ENCODE results near the gene FKRP. TPM values are rescaled to one million over a fixed set of nuclear protein-coding genes. Genes with fewer than 3 reads are reported as not detected.

Gene FKRP
- total and polyA plus RNA-seq, 2 of the 13 experiments (the other 11 are each of a cell fraction or from before 2014, with no cell fraction given) = 7.3 to 9.8 TPM

DNA sequence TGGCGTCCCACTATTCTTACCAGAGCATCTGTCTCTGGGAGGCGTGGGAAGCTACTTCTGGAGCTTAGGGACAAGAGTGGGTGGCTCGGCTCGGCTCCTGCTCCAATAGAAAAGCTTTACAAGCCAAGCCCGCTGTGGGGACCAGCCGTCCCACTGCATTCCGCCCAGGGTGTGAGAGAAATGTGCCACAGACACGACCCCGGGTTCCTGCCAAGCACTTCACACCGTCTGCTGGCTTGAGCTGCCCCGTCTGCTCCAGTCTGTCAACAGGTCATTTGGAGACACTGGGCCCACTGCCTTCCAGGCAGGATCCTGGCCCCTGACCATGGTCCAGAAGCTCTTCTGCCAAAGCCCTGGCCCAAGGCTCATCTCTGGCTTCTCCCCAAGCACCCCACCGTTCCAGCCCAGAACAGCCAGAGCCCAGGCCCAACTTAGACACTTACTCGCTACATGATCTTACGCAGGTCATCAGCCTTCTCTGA, 6.5 kb upstream of the FKRP start:
- Histone ChIP-seq H3K4me3 (replicated peaks in 1 of 3; ENCODE audit: insufficient read depth in 1 of 3, low read depth in 2 of 3, low read length in 3 of 3) (no peak overlapping the region), H3K27me3 (ENCODE audit: control insufficient read depth in 1 of 2, insufficient read depth in 2 of 2, low read length in 2 of 2) (no peaks in the 10 kb centered on the region), H3K9me3 (ENCODE audit: low read length) (no peaks in the 10 kb centered on the region), H4K20me1 (ENCODE audit: insufficient read depth, low read length) (peaks cover 36% of the 10 kb centered on the region), H3K4me2 (ENCODE audit: low read depth, low read length) (no peak overlapping the region), H2AFZ (ENCODE audit: low read length) (no peak overlapping the region), H3K36me3 (replicated peaks in 1 of 2; ENCODE audit: control insufficient read depth in 1 of 2, insufficient read depth in 2 of 2, low read length in 2 of 2) (peaks cover 28 to 52% of the 10 kb centered on the region in 2 experiments), H3K79me2 (ENCODE audit: insufficient read depth, low read length) (peaks cover 62% of the 10 kb centered on the region), H3K4me1 (ENCODE audit: insufficient read depth, low read length) (peaks cover 13% of the 10 kb centered on the region), H3K27ac (ENCODE audit: extremely low read length, insufficient read depth, low read length) (no peak overlapping the region), H3K9ac (ENCODE audit: insufficient read depth, low read depth, low read length) (no peak overlapping the region)
- ChIA-PET POLR2A (no interaction called here), CTCF (ENCODE audit: low intra/inter-chr PET ratio, low total read pairs) (no interaction called here)
- 98% methylated on average over 9 of the region's 14 CpGs for WGBS (ENCODE audit: low lambda C conversion rate)
- FAIRE-seq = no peak
- no peak for DNase-seq (ENCODE audit: low spot score)
- TF ChIP-seq NFE2 (CRISPR knock-in tag; IDR thresholded peaks at IDR 0.05) = no peak
- no peak for TF ChIP-seq ZFP36 (IDR thresholded peaks at IDR 0.05; ENCODE audit: borderline replicate concordance, low read depth, low read length, partially characterized antibody)
- TF ChIP-seq BCLAF1 (IDR thresholded peaks at IDR 0.05) = no peak
- TF ChIP-seq SRSF9 (IDR thresholded peaks at IDR 0.05; ENCODE audit: borderline replicate concordance, insufficient read depth, low read depth, low read length, poor library complexity, severe bottlenecking) = no peak
- peak; percentile 27 for TF ChIP-seq AGO2 (optimal IDR thresholded peaks at IDR 0.05; ENCODE audit: low read depth, low read length)
- TF ChIP-seq HNRNPL (IDR thresholded peaks at IDR 0.05; ENCODE audit: low read depth, low read length) = no peak
- intact Hi-C loops (cut with micrococcal nuclease; ENCODE audit: unreplicated experiment) (no loop called here), in situ Hi-C loops (cut with HindIII; ENCODE audit: extremely low pct_ligation_motif_present, low pct_unique_long_range_greater_than_20kb) (no loop called here)
- no peak for ATAC-seq
- no TSS peak for BruUV-seq (replicated peaks)
